ENCODE measurements around the gene FAM107B.

FAM107B gene

GRCh38 chr10:14775656-14776055 lies 959 bp upstream of the FAM107B start:
- peak; percentile 4 for DNase-seq (ENCODE audit: low read depth)
- no peaks in the 10 kb centered on the region for H3K9me3 ChIP-seq (ENCODE audit: control insufficient read depth, low read length)
- H3K27me3 ChIP-seq (replicated peaks; ENCODE audit: control insufficient read depth, insufficient read depth, low read length): no peaks in the 10 kb centered on the region
- no peaks in the 10 kb centered on the region for H3K36me3 ChIP-seq (ENCODE audit: control insufficient read depth, insufficient read depth, low read length, severe bottlenecking)
- no peak overlapping the region for H3K4me3 ChIP-seq (ENCODE audit: low read length)
- H3K4me1 ChIP-seq (ENCODE audit: control insufficient read depth, insufficient read depth, low read length): peaks cover 16% of the 10 kb centered on the region
- no peak overlapping the region for H3K9ac ChIP-seq (ENCODE audit: low read length)

GRCh38 chr10:14774214-14774580 lies 500 bp downstream of the FAM107B start:
- no peak overlapping the region for H3K4me3 ChIP-seq (ENCODE audit: low read length)
- H3K9ac ChIP-seq (ENCODE audit: low read length): no peak overlapping the region
- H3K27me3 ChIP-seq (replicated peaks; ENCODE audit: control insufficient read depth, insufficient read depth, low read length): no peaks in the 10 kb centered on the region
- no peak for DNase-seq (ENCODE audit: low read depth)
- H3K9me3 ChIP-seq (ENCODE audit: control insufficient read depth, low read length): no peaks in the 10 kb centered on the region
- peaks cover 10% of the 10 kb centered on the region for H3K4me1 ChIP-seq (ENCODE audit: control insufficient read depth, insufficient read depth, low read length)
- H3K36me3 ChIP-seq (ENCODE audit: control insufficient read depth, insufficient read depth, low read length, severe bottlenecking): no peaks in the 10 kb centered on the region

- no peaks in the 10 kb centered on the region for H3K9me3 ChIP-seq (ENCODE audit: control insufficient read depth, low read length)
- DNase-seq (ENCODE audit: low read depth): no peak
- no peaks in the 10 kb centered on the region for H3K27me3 ChIP-seq (replicated peaks; ENCODE audit: control insufficient read depth, insufficient read depth, low read length)
- no peaks in the 10 kb centered on the region for H3K36me3 ChIP-seq (ENCODE audit: control insufficient read depth, insufficient read depth, low read length, severe bottlenecking)
- H3K4me3 ChIP-seq (ENCODE audit: low read length): no peak overlapping the region
- no peak overlapping the region for H3K9ac ChIP-seq (ENCODE audit: low read length)
- H3K4me1 ChIP-seq (ENCODE audit: control insufficient read depth, insufficient read depth, low read length): peaks cover 5% of the 10 kb centered on the region
Observed at GRCh38 chr10:14773551-14774213, 1.0 kb downstream of the FAM107B start.

GRCh38 chr10:14772399-14772798 lies 2.3 kb downstream of the FAM107B start:
- Histone ChIP-seq H3K9me3 (ENCODE audit: control insufficient read depth, low read length) (peaks cover 4% of the 10 kb centered on the region), H3K9ac (ENCODE audit: low read length) (no peak overlapping the region), H3K4me3 (ENCODE audit: low read length) (no peak overlapping the region), H3K36me3 (ENCODE audit: control insufficient read depth, insufficient read depth, low read length, severe bottlenecking) (no peaks in the 10 kb centered on the region), H3K4me1 (ENCODE audit: control insufficient read depth, insufficient read depth, low read length) (no peaks in the 10 kb centered on the region), H3K27me3 (replicated peaks; ENCODE audit: control insufficient read depth, insufficient read depth, low read length) (no peaks in the 10 kb centered on the region)
- DNase-seq (ENCODE audit: low read depth): no peak

GRCh38 chr10:14770927-14771326 lies 3.8 kb downstream of the FAM107B start:
- Histone ChIP-seq H3K4me3 (ENCODE audit: low read length) (no peak overlapping the region), H3K27me3 (replicated peaks; ENCODE audit: control insufficient read depth, insufficient read depth, low read length) (peaks cover 5% of the 10 kb centered on the region)
- no peak for DNase-seq (ENCODE audit: low read depth)

GRCh38 chr10:14761372-14761771 lies 13.3 kb downstream of the FAM107B start:
- Histone ChIP-seq H3K4me1 (ENCODE audit: control insufficient read depth, insufficient read depth, low read length) (no peaks in the 10 kb centered on the region), H3K9ac (ENCODE audit: low read length) (no peak overlapping the region), H3K36me3 (ENCODE audit: control insufficient read depth, insufficient read depth, low read length, severe bottlenecking) (no peaks in the 10 kb centered on the region), H3K9me3 (ENCODE audit: control insufficient read depth, low read length) (no peaks in the 10 kb centered on the region), H3K4me3 (ENCODE audit: low read length) (no peak overlapping the region), H3K27me3 (replicated peaks; ENCODE audit: control insufficient read depth, insufficient read depth, low read length) (peaks cover 15% of the 10 kb centered on the region)
- DNase-seq (ENCODE audit: low read depth): no peak

More at GRCh38 chr10:14770927-14771326, 3.8 kb downstream of the FAM107B start:
- Histone ChIP-seq H3K36me3 (ENCODE audit: control insufficient read depth, insufficient read depth, low read length, severe bottlenecking) (no peaks in the 10 kb centered on the region), H3K9ac (ENCODE audit: low read length) (no peak overlapping the region), H3K9me3 (ENCODE audit: control insufficient read depth, low read length) (peaks cover 4% of the 10 kb centered on the region), H3K4me1 (ENCODE audit: control insufficient read depth, insufficient read depth, low read length) (no peaks in the 10 kb centered on the region)

GRCh38 chr10:14758994-14759664 lies 15.6 kb downstream of the FAM107B start:
- no peak for DNase-seq (ENCODE audit: low read depth)
- no peaks in the 10 kb centered on the region for H3K9me3 ChIP-seq (ENCODE audit: control insufficient read depth, low read length)
- H3K9ac ChIP-seq (ENCODE audit: low read length): no peak overlapping the region
- H3K27me3 ChIP-seq (replicated peaks; ENCODE audit: control insufficient read depth, insufficient read depth, low read length): peaks cover 2% of the 10 kb centered on the region
- no peaks in the 10 kb centered on the region for H3K4me1 ChIP-seq (ENCODE audit: control insufficient read depth, insufficient read depth, low read length)
- H3K36me3 ChIP-seq (ENCODE audit: control insufficient read depth, insufficient read depth, low read length, severe bottlenecking): no peaks in the 10 kb centered on the region
- no peak overlapping the region for H3K4me3 ChIP-seq (ENCODE audit: low read length)

- no peak for DNase-seq (ENCODE audit: low read depth)
Observed at GRCh38 chr10:14758451-14758850, 16.2 kb downstream of the FAM107B start.

GRCh38 chr10:14757986-14758385 lies 16.7 kb downstream of the FAM107B start:
- Histone ChIP-seq H3K36me3 (ENCODE audit: control insufficient read depth, insufficient read depth, low read length, severe bottlenecking) (no peaks in the 10 kb centered on the region), H3K9me3 (ENCODE audit: control insufficient read depth, low read length) (no peaks in the 10 kb centered on the region), H3K4me1 (ENCODE audit: control insufficient read depth, insufficient read depth, low read length) (no peaks in the 10 kb centered on the region), H3K4me3 (ENCODE audit: low read length) (no peak overlapping the region), H3K27me3 (replicated peaks; ENCODE audit: control insufficient read depth, insufficient read depth, low read length) (peaks cover 2% of the 10 kb centered on the region), H3K9ac (ENCODE audit: low read length) (no peak overlapping the region)
- DNase-seq (ENCODE audit: low read depth): no peak

More at GRCh38 chr10:14758451-14758850, 16.2 kb downstream of the FAM107B start:
- Histone ChIP-seq H3K27me3 (replicated peaks; ENCODE audit: control insufficient read depth, insufficient read depth, low read length) (peaks cover 2% of the 10 kb centered on the region), H3K9ac (ENCODE audit: low read length) (no peak overlapping the region), H3K36me3 (ENCODE audit: control insufficient read depth, insufficient read depth, low read length, severe bottlenecking) (no peaks in the 10 kb centered on the region), H3K4me1 (ENCODE audit: control insufficient read depth, insufficient read depth, low read length) (no peaks in the 10 kb centered on the region), H3K9me3 (ENCODE audit: control insufficient read depth, low read length) (no peaks in the 10 kb centered on the region), H3K4me3 (ENCODE audit: low read length) (no peak overlapping the region)

- DNase-seq (ENCODE audit: low read depth): no peak
- Histone ChIP-seq H3K4me1 (ENCODE audit: control insufficient read depth, insufficient read depth, low read length) (peaks cover under 1% of the 10 kb centered on the region), H3K4me3 (ENCODE audit: low read length) (no peak overlapping the region), H3K36me3 (ENCODE audit: control insufficient read depth, insufficient read depth, low read length, severe bottlenecking) (no peaks in the 10 kb centered on the region), H3K9me3 (ENCODE audit: control insufficient read depth, low read length) (no peaks in the 10 kb centered on the region), H3K9ac (ENCODE audit: low read length) (no peak overlapping the region), H3K27me3 (replicated peaks; ENCODE audit: control insufficient read depth, insufficient read depth, low read length) (peaks cover 2% of the 10 kb centered on the region)
Observed at GRCh38 chr10:14757394-14757793, 17.3 kb downstream of the FAM107B start.

GRCh38 chr10:14753441-14753840 lies 21.3 kb downstream of the FAM107B start:
- no peak overlapping the region for H3K9ac ChIP-seq (ENCODE audit: low read length)
- no peak overlapping the region for H3K4me3 ChIP-seq (ENCODE audit: low read length)
- DNase-seq (ENCODE audit: low read depth): no peak
- H3K27me3 ChIP-seq (replicated peaks; ENCODE audit: control insufficient read depth, insufficient read depth, low read length): no peaks in the 10 kb centered on the region
- H3K4me1 ChIP-seq (ENCODE audit: control insufficient read depth, insufficient read depth, low read length): peaks cover 30% of the 10 kb centered on the region
- no peaks in the 10 kb centered on the region for H3K9me3 ChIP-seq (ENCODE audit: control insufficient read depth, low read length)
- H3K36me3 ChIP-seq (ENCODE audit: control insufficient read depth, insufficient read depth, low read length, severe bottlenecking): no peaks in the 10 kb centered on the region

All from adipocyte (in vitro differentiated cells).